Activated T-helper 1 cell treated with Interleukin-2 at 50 U/mL for 16 hours (primary cell): ENCODE data around the gene KLK2.
"Not testable (repeated sequence)": the region's sequence is repeated elsewhere in the genome, so short reads cannot be mapped to it uniquely, and the experiment has no call there.

Experiments
- DNase-seq: peaks from one replicate; pipeline ENCODE4 v3.0.0-alpha.2; 2020; ENCODE audit warnings: low read depth

The KLK2 gene

DNA sequence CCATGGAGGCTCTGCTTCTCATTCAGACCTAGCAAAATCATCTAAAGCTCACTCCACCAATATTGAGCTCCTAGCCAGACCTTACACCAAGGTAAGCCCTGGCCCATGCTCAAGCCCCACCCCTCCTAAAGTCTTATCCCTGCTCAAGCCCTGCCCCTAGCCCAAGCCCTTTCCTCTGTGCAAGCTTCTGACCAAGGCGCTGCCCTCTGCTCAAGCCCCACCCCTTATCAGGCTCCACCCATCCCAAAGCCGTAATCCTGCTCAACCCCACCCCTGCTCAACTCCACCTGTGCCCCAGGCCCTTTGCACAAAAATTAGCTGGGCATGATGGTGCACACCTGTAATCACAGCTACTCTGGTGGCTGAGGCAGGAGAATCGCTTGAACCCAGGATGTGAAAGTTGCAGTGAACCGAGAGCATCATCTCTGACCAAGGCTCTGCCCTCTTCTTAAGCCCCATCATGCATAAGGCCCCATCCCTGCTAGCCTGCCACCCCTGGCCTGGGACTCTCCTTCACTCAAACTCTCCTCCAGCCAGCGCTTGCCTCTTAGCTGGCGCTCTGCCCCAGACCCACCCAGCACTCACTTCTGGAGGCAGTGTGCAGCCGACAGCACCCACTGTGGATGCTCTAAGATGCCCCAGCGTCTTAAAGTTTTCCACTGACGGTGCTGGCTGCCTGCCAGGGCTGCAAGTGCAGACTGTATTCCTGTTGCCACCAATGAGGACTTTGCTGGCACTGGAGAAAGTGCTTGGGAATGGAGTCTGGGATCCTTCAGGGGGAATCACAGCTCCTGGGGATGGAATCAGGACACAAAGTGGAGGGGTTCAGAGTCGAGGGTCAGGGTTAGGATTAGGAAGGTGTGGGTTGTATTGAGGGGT, 21.5 kb downstream of the KLK2 start:
- DNase-seq: no peak

DNA sequence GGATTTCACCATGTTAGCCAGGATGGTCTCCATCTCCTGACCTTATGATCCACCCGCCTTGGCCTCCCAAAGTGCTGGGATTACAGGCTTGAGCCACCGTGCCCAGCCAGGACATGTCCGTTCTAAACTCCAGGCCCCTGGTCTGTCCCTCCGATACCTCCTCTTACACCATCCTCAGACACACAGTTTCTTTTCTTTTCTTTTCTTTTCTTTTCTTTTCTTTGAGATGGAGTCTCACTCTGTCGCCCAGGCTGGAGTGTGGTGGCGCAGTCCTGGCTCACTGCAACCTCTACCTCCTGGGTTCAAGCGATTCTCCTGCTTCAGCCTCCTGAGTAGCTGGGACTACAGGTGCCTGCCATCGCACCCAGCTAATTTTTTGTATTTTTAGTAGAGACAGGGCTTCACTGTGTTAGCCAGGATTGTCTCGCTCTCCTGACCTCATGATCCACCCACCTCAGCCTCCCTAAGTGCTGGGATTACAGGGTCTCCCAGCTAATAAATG, 22.9 kb downstream of the KLK2 start:
- DNase-seq: not testable (repeated sequence)

- DNase-seq: no peak
Observed at GRCh38 chr19:50896591-50897190, 23.5 kb downstream of the KLK2 start.

GRCh38 chr19:50897191-50897607, 24.0 kb downstream of the KLK2 start:
- DNase-seq: no peak

DNA sequence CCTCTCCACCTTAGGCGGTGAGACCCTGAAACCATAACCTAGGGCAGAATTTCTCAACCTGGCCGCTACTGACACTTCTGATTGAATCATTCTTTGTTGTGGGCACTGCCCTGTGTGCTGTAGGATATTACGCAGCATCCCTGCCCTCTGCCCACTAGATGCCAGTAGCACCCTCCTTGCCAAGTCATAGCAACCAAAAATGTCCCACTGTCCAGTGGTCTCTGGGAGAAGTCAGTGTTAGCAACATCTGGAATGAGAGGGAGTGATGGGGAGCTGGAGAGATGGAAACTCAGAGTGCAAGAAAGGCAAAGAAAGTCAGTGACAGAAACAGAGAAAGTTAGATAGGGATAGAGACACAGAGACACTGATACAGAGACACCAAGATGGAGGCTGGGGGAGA, 24.4 kb downstream of the KLK2 start:
- no peak for DNase-seq

DNA sequence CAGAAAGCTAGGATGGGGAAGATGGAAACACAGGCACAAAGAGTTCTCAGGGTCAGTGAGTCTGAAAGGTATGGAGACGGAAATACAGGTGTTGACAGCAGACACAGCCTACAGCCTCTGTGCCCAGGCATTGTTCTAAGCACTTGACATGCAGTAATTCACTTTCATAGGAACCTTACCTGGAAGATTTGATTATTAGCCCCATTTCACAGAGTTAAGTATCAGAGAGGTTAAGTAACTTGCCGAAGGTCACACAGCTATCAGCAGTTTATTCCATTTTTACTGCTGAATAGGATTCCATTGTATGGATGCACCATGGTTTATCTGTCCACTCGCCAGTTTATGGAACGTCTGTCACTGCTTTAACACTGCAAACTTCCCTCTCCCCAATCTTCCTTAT, 24.8 kb downstream of the KLK2 start:
- DNase-seq: no peak

DNA sequence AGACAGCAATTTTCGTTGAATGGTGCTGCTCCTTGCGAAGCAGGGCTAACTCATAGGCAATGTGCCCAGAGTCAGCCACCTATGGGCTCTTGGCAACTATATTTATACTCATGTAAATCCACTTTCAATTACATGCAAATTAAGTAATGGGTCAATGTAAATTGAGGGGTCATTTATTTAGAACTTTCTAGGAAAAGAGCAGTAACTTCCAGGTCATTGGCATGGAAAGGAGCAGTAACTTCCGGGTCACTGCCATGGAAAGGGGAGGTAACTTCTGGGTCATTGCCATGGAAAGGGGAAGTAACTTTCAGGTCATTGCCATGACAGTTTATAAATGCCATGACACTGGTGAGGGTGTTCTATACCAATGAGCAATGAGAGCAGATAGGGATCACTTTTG, 26.3 kb downstream of the KLK2 start:
- DNase-seq: no peak

GRCh38 chr19:50902640-50903039, 29.4 kb downstream of the KLK2 start:
- DNase-seq: no peak

GRCh38 chr19:50906217-50906616, 33.0 kb downstream of the KLK2 start:
- DNase-seq: no peak

DNA sequence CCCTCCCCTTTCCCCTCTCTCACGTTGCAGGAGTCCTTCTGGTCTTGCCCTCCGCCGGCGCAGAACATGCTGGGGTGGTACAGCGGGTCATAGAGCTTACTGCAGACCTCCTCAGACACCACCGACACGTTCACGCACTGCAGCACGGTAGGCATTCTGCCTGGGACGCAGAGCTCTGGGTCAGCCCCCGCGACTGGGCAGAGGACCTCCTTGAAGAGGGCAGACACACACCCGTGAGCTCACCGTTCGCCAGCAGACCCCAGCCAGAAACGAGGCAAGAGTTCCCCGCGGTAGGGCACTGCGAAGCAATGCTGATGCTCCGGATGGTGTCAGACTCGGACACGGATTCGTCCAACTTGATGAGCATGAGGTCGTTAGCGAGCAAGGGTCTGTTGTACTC, 35.1 kb downstream of the KLK2 start:
- no peak for DNase-seq

DNA sequence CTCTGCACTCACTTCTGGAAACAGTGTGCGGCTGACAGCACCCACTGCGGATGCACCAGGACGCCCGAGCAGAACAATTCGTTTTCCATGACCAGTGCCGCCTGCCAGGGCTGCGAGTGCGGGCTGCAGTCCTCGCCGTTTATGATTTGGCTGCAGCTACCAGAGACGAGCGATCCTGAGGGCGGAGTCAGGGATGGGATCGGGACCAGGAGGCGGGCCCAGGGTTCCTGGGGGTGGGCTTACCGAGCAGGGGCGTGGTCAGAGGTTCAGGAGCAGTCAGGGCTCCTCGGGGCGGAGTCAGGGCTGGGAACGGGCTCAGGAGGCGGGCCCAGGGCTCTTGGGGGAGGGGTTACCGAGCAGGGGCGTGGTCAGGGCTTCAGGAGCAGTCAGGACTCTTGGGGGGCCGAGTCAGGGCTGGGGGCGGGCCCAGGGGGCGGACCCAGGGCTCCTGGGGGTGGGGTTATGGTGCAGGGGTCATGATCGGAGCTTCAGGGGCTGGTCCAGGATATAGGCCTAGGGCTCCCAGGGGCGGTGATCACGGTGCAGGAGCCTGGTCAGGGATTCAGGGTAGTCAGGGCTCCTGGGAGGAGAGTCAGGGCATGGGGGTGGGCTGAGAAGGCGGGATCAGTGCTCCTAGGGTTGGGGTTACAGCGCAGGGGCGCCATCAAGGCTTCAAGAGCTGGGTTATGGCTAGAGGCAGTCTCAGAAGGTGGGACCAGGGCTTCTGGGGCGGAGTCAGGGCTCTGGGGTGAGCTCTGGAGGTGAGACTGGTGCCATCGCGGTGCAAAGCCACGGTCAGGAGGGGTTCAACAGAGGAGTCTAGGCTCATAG, 36.2 kb downstream of the KLK2 start:
- DNase-seq: no peak

DNA sequence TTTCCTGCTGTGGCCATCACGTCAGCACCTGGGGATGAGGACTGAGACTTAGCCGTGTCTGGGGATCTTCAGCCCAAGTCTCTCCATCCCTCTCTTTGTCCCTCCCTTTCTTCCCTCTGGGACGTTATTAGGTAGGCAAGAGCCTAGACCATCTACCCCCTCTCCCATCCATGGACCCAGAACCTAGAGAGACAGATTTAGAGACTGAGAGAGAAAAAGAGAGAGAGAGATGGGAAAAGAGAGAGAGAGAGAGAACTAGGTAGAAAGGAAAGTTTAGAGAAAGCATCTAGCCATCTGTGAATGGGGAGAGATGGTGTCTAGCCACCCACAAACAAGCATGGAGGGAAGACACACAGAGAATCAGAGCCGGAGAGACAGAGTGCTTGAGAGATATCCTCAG, 37.5 kb downstream of the KLK2 start:
- DNase-seq: no peak

- DNase-seq: no peak
Observed at GRCh38 chr19:50911206-50912101, 38.2 kb downstream of the KLK2 start, which contains the start of gene KLK4. KLK4 (minus strand) TSS chr19:50911395; CDS start chr19:50910738, 657 bp downstream.

DNA sequence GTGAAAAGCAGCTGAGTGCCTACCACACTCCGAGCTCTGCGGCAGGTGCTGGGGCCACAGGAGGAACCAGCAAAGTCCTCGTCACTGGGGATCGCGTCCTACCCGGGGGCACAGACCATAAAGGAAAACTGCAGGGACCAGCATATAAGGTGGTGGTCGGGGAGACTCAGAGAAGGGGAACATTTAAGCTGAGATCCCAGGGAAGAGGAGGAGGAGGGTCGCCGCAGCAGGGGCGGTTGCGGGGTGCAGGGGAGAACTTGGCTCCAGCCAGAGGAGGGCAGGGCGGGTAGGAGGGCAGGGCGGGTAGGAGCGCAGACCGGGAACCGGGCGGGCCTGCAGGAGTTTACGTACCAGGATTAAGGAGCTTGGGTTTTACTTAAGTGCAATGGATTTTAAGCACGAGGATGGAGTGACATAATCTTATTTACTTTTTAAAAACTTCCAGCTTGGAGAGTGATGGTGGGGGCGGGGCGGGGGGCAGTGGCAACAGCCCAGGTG, 38.9 kb downstream of the KLK2 start:
- DNase-seq: no peak

- DNase-seq: no peak
Observed at GRCh38 chr19:50912727-50913716, 39.8 kb downstream of the KLK2 start.

GRCh38 chr19:50916069-50916468, 42.8 kb downstream of the KLK2 start:
- DNase-seq: no peak

- no peak for DNase-seq
Observed at GRCh38 chr19:50921426-50922316, 48.4 kb downstream of the KLK2 start.

GRCh38 chr19:50922317-50922853, 49.1 kb downstream of the KLK2 start:
- DNase-seq: peak; percentile 51

- no peak for DNase-seq
Observed at GRCh38 chr19:50924586-50924985, 51.3 kb downstream of the KLK2 start.
